Measurements from ENCODE around the gene FOXN3. TPM values are rescaled to one million over a fixed set of nuclear protein-coding genes. Genes with fewer than 3 reads are reported as not detected.

Gene FOXN3
- total RNA-seq, 1 experiment from 2014 or later, result 125 TPM

DNA sequence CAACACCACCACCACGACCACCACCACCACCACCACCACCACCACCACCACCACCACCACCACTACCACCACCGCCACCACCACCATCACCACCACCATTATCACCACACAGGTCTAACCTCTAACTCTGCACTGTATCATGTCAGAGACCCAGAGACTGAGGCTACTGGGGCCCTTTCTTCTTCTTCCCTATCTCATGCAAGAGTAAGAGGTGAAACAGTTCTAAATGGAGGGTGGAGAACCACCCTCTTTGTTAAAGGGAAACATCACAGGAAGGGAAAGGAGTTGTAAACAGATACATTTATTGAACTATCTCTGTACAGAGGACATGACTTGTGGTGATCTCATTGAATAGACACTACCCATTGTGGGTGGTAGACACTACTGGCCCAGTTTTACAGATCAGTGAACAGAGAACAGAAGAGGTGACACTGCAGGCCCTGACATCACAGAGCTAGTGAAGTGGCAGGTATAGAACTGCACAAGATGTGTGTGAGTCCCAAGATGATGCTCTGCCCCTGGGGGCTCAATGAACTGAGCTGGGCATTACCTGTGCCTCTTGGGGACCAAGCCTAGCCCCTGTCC, 91.6 kb downstream of the FOXN3 start:
- Histone ChIP-seq H3K18ac (ENCODE audit: insufficient read length, low read depth, low read length) (no peak overlapping the region), H3K23ac (ENCODE audit: insufficient read length, low read depth, low read length) (no peak overlapping the region)
- H3K36me3 Mint-ChIP-seq (ENCODE audit: insufficient read depth in 1 of 3, low read depth in 3 of 3), result peaks cover 55 to 71% (median 60%) of the 10 kb centered on the region in 3 experiments

More for the DNA sequence above, 91.6 kb downstream of the FOXN3 start:
- peaks cover 3% of the 10 kb centered on the region; the same call in 1 of the 2 replicates for H3K4me1 ChIP-seq (ENCODE audit: insufficient read depth, low read length)
- no peak for DNase-seq
- no peaks in the 10 kb centered on the region for H3K9me3 ChIP-seq (ENCODE audit: control insufficient read depth, low read depth, low read length)
- H3K4me2 ChIP-seq (ENCODE audit: insufficient read depth, insufficient read length, low read length), result no peak overlapping the region
- no peak overlapping the region for H2BK12ac ChIP-seq (ENCODE audit: insufficient read length, low read depth, low read length)
- H2AK5ac ChIP-seq (ENCODE audit: insufficient read length, low read length), result no peak overlapping the region
- no CpG with 5 or more reads among the region's 2 CpGs for WGBS (ENCODE audit: extremely low coverage, insufficient read length, low lambda C conversion rate)
- peaks cover 34% of the 10 kb centered on the region; the same call in 1 of the 2 replicates for H3K79me2 ChIP-seq (ENCODE audit: insufficient read depth, low read length)
- H2BK15ac ChIP-seq (ENCODE audit: low read depth, low read length), result no peak overlapping the region
- H4K8ac ChIP-seq (replicated peaks; ENCODE audit: insufficient read length, low read depth, low read length), result no peak overlapping the region
- H2BK120ac ChIP-seq (ENCODE audit: low read depth, low read length, poor library complexity, severe bottlenecking), result no peak overlapping the region
- H3K4me3 Mint-ChIP-seq, result no peak overlapping the region
- TF ChIP-seq, protein P1, sequence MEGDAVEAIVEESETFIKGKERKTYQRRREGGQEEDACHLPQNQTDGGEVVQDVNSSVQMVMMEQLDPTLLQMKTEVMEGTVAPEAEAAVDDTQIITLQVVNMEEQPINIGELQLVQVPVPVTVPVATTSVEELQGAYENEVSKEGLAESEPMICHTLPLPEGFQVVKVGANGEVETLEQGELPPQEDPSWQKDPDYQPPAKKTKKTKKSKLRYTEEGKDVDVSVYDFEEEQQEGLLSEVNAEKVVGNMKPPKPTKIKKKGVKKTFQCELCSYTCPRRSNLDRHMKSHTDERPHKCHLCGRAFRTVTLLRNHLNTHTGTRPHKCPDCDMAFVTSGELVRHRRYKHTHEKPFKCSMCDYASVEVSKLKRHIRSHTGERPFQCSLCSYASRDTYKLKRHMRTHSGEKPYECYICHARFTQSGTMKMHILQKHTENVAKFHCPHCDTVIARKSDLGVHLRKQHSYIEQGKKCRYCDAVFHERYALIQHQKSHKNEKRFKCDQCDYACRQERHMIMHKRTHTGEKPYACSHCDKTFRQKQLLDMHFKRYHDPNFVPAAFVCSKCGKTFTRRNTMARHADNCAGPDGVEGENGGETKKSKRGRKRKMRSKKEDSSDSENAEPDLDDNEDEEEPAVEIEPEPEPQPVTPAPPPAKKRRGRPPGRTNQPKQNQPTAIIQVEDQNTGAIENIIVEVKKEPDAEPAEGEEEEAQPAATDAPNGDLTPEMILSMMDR (conservative IDR thresholded peaks at IDR 0.05), result no peak
- no peaks in the 10 kb centered on the region for H3K23me2 ChIP-seq (ENCODE audit: insufficient read length, low read depth, low read length, poor library complexity, severe bottlenecking)
- no peak overlapping the region for H3K27ac Mint-ChIP-seq
- H2BK20ac ChIP-seq (ENCODE audit: low read depth, low read length, poor library complexity, severe bottlenecking), result no peak overlapping the region
- no peak overlapping the region for H3K27ac ChIP-seq (ENCODE audit: insufficient read length, low read depth, low read length)
- no peak overlapping the region for H3K14ac ChIP-seq (ENCODE audit: insufficient read depth, low read length)
- H3K27me3 Mint-ChIP-seq (ENCODE audit: low read depth), result no peaks in the 10 kb centered on the region
- no peak overlapping the region for H4K5ac ChIP-seq (ENCODE audit: insufficient read length, low read depth, low read length)
- H3K27me3 ChIP-seq (ENCODE audit: insufficient read depth, low read length), result no peaks in the 10 kb centered on the region
- peaks cover 22 to 30% of the 10 kb centered on the region in 2 experiments for H3K4me1 Mint-ChIP-seq
- H3T11ph ChIP-seq (ENCODE audit: low read length), result no peak overlapping the region
- no peak overlapping the region for H3K56ac ChIP-seq (ENCODE audit: insufficient read length, low read depth, low read length)
- no peak overlapping the region for H3K4ac ChIP-seq (ENCODE audit: low read depth, low read length)
- peaks cover 4 to 16% of the 10 kb centered on the region in 2 experiments for H3K9me3 Mint-ChIP-seq
- H3K9ac ChIP-seq (ENCODE audit: extremely low read depth, insufficient read length, low read length), result no peak overlapping the region
- H4K91ac ChIP-seq (ENCODE audit: insufficient read length, low read depth, low read length), result no peak overlapping the region
- H3K79me1 ChIP-seq (ENCODE audit: insufficient read depth, low read depth, low read length, poor library complexity, severe bottlenecking), result peaks cover 12% of the 10 kb centered on the region
- H2BK5ac ChIP-seq (ENCODE audit: insufficient read length, low read length), result no peak overlapping the region
- H2AFZ ChIP-seq (ENCODE audit: low read length), result no peak overlapping the region
- no peaks in the 10 kb centered on the region for H4K20me1 ChIP-seq (ENCODE audit: control insufficient read depth, insufficient read depth, insufficient read length)
